ENCODE results near the gene TEP1. TPM values are rescaled to one million over a fixed set of nuclear protein-coding genes. Genes with fewer than 3 reads are reported as not detected.
A peak's percentile ranks its signal among the peaks of the same experiment; 100 is the strongest.

The TEP1 gene
- total and polyA plus RNA-seq, 2 of the 13 experiments (the other 11 are each of a cell fraction or from before 2014, with no cell fraction given): 11.0 to 12.8 TPM

- peak; percentile 87 for TF ChIP-seq ASH2L (IDR thresholded peaks at IDR 0.05; ENCODE audit: insufficient read length, low read depth, low read length)
- TF ChIP-seq FOSL1 (CRISPR knock-in tag; IDR thresholded peaks at IDR 0.05; ENCODE audit: borderline replicate concordance): no peak
- TF ChIP-seq HMG20A (CRISPR knock-in tag; IDR thresholded peaks at IDR 0.05; ENCODE audit: borderline replicate concordance): no peak
- peak; percentile 86; the same call in 1 of the 2 replicates for TF ChIP-seq ZNF33B (CRISPR knock-in tag; IDR thresholded peaks at IDR 0.05)
- TF ChIP-seq ZNF337 (CRISPR knock-in tag; IDR thresholded peaks at IDR 0.05; ENCODE audit: borderline replicate concordance, low read depth): peak; percentile 20; the same call in 1 of the 2 replicates
- TF ChIP-seq HMGA1 (CRISPR knock-in tag; conservative IDR thresholded peaks at IDR 0.05): no peak
- no peak for TF ChIP-seq MTA1 (CRISPR knock-in tag; IDR thresholded peaks at IDR 0.05; ENCODE audit: borderline replicate concordance)
- TF ChIP-seq ZNF720 (CRISPR knock-in tag; IDR thresholded peaks at IDR 0.05): no peak
- 0 out of 2 replicates have a peak, but pooled peaks have one; percentile 1 for TF ChIP-seq RELA (CRISPR knock-in tag; IDR thresholded peaks at IDR 0.05)
- no peak for TF ChIP-seq NR2F6 (IDR thresholded peaks at IDR 0.05)
- peak; percentile 78 for TF ChIP-seq NR2F6 (CRISPR knock-in tag; IDR thresholded peaks at IDR 0.05)
- TF ChIP-seq MAFF (IDR thresholded peaks at IDR 0.05; ENCODE audit: low read depth, low read length): peak; percentile 93
- TF ChIP-seq MYPOP (CRISPR knock-in tag; IDR thresholded peaks at IDR 0.05): peak; percentile 99
- no peak for TF ChIP-seq MTF2 (CRISPR knock-in tag; IDR thresholded peaks at IDR 0.05; ENCODE audit: borderline replicate concordance)
- peak; percentile 79 for TF ChIP-seq GABPB1 (CRISPR knock-in tag; IDR thresholded peaks at IDR 0.05)
- no peak; the same call in none of the 2 replicates for TF ChIP-seq SMYD3 (CRISPR knock-in tag; IDR thresholded peaks at IDR 0.05)
- no peak; the same call in 1 of the 2 replicates for TF ChIP-seq ZNF569 (CRISPR knock-in tag; IDR thresholded peaks at IDR 0.05; ENCODE audit: borderline replicate concordance)
- TF ChIP-seq ZNF282 (IDR thresholded peaks at IDR 0.05; ENCODE audit: partially characterized antibody): no peak
- peak; percentile 94; the same call in 1 of the 2 replicates for TF ChIP-seq CSRNP1 (CRISPR knock-in tag; IDR thresholded peaks at IDR 0.05)
- TF ChIP-seq ZNF652 (CRISPR knock-in tag; IDR thresholded peaks at IDR 0.05; ENCODE audit: borderline replicate concordance, low read depth): peak; percentile 63
- peak; percentile 65; the same call in 1 of the 2 replicates for TF ChIP-seq ZSCAN22 (CRISPR knock-in tag; IDR thresholded peaks at IDR 0.05)
- no peak; the same call in 1 of the 2 replicates for TF ChIP-seq ZNF280D (CRISPR knock-in tag; IDR thresholded peaks at IDR 0.05)
- TF ChIP-seq RFX1 (IDR thresholded peaks at IDR 0.05): no peak
- TF ChIP-seq AKAP8 (CRISPR knock-in tag; IDR thresholded peaks at IDR 0.05): peak; percentile 74; the same call in 1 of the 2 replicates
- TF ChIP-seq CREBL2 (CRISPR knock-in tag; IDR thresholded peaks at IDR 0.05; ENCODE audit: borderline replicate concordance): peak; percentile 82; the same call in 1 of the 2 replicates
Observed at GRCh38 chr14:20461225-20462141, 48.2 kb upstream of the TEP1 start, which contains the start of gene PIP4P1 (continued).
